Left renal cortex interstitium (tissue), 4 donors: Measurements from ENCODE around the gene SF3A2. TPM values are rescaled to one million over a fixed set of nuclear protein-coding genes. Genes with fewer than 3 reads are reported as not detected.
"Not testable (repeated sequence)": the region's sequence is repeated elsewhere in the genome, so short reads cannot be mapped to it uniquely, and the experiment has no call there.

Experiments
- DNase-seq, 4 donors: peaks; one replicate each; pipeline ENCODE4 v3.0.0-alpha.2; 2013; ENCODE audit warnings: low read depth in 4 of 4, low spot score in 2 of 4, missing footprints in 1 of 4
- polyA plus RNA-seq, 4 donors: library from polyadenylated mRNA; unstranded; fragments of 120-200 nt; gene quantifications; one replicate each; pipeline ENCODE4 v1.2.1, GENCODE V29; 2013; ENCODE audit not compliant: insufficient read length in 4 of 4

Gene SF3A2
- polyA plus RNA-seq, 4 donors = 55.3 to 92.4 (median 84.6) TPM

DNA sequence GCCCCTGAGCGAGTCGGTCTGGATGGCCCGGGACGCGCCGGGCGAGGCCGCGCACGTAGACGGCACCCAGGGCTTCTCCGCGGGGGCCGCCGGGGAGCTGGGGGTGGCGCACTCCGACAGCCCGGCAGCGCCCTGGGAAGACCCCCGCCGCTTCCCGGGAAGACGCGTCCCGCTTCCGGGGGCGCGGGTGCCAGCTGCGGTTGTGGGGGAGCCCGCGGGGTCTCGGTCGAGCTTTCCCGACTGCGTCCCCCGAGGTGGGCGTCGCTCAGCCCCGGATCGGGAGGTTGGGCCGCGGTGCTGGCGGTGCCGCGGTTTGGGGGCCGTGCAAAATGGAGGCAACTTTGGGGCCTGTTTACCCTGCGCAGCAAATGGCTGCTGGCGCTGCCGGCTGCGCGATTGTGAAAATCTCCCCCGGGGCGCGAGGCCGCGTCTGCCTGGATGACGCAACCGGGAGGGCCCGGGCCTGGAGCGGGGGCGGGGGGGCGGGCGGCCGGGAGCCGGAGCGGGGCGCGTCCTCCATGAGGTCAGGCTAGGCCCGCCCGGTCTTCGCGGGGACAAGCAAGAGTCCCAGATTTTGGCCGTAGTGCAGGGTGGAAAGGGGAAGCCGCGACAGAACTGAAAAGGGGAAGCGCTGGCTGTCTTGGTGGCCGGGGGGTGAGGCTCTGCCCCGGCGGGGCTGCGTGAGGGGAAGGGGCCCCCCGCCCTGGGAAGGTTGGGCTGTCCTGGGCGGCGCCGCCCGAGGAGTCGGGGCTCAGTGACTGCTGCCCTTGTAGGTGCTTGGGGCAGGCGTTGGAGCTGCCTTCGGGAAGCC, 34.0 kb downstream of the SF3A2 start:
- no peak for DNase-seq

DNA sequence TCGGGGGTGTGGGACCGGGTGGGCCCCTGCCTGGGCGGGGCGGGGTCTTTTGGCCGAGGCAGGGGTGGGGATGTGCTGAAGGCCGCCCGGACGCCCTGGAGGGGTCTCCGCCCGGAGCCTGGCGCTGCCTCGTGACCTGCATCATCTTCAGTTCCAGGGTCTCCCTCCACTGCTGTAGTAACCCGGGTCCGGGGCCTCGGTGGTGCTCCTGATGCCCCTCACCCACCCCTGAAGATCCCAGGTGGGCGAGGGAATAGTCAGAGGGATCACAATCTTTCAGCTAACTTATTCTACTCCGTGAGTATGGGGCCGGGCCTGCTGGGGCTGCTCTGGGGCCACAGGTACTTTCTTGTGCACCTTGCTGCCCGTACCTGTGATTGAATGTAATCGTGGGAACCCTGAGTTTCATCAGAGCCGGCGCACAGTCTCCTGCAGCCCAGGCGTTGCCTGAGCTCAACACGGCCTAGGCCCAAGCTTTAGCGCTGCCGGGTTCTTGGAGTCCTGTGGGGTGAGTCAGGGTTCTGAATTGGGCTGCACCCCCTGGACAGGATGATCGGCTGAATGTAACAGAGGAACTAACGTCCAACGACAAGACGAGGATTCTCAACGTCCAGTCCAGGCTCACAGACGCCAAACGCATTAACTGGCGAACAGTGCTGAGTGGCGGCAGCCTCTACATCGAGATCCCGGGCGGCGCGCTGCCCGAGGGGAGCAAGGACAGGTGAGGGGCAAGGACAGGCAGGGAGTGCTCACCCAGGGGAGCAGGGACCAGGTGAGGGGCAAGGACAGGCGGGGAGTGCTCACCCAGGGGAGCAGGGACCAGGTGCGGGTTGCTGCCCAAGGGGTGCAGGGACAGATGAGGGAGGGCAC, 34.8 kb downstream of the SF3A2 start:
- no peak for DNase-seq

DNA sequence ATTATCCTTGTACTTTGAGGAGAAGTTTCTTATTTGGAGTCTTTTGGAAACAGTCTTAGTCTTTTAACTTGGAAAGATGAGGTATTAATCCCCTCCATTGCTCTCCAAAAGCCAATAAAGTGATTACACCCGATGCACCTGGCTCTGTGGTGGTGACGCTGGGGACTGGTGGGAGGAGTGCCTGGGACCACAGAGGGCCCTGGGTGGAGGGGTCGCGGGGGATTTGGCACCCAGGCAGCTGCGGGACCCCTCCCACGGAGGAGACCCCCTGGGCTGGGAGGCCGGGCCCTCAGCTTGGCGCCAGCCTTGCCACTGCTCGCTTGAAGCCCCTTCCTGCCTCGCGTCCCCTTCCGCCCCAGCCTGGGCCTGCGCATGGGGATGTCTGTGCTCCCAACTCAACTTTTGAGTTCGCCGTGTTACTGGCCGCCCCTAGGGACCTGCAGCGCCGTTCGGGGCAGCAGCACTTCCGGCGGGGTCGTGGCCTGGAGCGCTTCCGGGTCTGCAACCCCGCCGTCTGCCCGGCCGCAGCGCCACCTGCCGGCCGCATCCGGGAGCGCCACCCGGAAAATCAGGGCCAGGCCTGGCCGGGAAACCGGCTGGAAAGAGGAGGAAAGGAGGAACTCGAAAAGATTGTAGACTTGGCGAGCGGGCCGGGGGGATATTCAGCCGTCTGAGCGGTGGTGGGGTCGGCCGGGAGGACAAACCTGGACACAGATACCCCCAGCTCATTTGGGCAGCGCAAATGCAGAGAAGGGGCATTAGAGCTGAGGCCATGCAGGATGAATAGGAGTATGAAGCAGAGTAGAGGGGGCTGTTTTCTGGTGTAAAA, 36.9 kb downstream of the SF3A2 start:
- no peak for DNase-seq

GRCh38 chr19:2274185-2274711, 37.6 kb downstream of the SF3A2 start:
- DNase-seq = no peak

DNA sequence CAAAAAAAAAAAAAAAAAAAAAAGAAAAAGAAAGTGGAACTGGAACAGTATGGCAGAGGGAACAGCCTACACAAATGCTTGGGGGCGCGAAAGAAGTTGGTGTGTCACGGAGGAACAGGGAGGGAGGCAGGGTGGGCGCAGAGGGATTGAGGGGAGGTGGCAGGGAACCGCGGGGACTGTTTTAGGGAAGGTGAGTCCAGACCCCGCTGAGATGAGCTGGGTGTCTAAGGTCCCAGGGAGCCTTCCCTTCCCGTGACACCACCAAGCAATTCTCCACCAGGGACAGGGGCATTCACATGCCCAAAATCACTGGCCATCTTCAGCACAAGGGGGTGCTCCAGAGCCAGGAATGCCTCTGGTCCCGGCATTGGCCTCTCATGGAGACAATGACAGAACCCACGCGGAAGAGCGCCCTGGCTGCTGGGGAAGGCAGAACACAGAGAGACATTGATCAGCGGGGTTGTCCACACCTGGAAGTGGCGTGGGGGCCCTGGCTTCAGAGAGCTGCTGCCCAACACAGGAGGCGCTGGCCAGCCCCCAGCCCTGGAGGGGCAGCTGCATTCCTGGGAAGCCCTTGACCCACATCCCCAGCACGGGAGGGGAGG, 38.4 kb downstream of the SF3A2 start:
- no peak for DNase-seq

- DNase-seq = no peak
These were observed 39.2 kb downstream of the SF3A2 start for GRCh38 chr19:2275588-2276428.

DNA sequence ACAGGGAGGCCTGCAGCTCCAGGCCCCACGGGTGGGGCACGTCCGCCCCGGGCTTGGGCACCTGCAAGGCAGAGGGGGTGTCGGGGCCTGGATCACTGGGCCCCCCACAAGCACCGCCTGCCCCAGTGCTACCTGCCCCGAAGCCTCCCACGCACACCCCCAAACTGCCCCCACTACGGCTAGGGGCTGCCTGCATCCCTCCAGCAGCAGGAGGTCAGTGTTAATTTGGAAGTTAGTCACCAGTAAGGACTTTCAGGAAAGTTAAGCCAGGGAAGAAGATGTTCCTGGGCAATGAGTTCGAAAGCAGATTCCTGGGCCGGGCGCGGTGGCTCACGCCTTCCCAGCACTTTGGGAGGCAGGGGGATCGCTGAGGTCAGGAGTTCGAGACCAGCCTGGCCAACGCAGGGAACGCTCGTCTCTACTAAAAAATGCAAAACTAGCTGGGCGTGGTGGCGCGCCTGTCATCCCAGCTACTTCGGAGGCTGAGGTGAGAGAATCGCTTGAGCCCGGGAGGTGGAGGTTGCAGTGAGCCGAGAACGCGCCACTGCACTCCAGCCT, 39.9 kb downstream of the SF3A2 start:
- no peak for DNase-seq

- DNase-seq = no peak
These were observed 40.5 kb downstream of the SF3A2 start for GRCh38 chr19:2277138-2277537.

GRCh38 chr19:2278459-2279158, 42.0 kb downstream of the SF3A2 start:
- no peak for DNase-seq

DNA sequence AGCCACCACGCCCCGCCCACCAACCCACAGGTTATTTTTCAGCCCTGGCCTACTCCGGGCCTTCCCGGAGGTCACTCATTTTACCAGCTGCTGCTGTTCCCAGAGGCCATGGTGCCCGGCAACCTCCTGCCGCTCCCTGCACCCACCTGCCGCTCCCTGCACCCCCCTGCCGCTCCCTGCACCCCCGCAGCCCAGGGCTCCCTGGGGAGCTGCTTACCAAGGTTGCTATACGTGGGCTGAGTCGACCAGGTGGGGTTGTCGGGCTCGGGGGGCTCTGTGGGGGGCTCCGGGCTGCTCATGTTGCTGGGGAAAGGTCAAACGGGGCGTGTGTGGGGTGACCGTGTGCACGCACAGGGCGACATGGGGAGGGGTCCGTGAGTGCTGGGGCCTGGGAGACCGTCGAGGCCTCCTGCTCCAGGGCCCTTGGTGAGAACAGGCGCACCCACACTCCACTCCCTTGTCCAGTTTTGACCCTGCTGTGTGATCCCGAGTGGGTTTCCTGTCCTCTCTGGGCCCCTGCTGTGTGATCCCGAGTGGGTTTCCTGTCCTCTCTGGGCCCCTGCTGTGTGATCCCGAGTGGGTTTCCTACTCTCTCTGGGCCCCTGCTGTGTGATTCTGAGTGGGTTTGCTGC, 44.1 kb downstream of the SF3A2 start:
- DNase-seq = no peak

DNA sequence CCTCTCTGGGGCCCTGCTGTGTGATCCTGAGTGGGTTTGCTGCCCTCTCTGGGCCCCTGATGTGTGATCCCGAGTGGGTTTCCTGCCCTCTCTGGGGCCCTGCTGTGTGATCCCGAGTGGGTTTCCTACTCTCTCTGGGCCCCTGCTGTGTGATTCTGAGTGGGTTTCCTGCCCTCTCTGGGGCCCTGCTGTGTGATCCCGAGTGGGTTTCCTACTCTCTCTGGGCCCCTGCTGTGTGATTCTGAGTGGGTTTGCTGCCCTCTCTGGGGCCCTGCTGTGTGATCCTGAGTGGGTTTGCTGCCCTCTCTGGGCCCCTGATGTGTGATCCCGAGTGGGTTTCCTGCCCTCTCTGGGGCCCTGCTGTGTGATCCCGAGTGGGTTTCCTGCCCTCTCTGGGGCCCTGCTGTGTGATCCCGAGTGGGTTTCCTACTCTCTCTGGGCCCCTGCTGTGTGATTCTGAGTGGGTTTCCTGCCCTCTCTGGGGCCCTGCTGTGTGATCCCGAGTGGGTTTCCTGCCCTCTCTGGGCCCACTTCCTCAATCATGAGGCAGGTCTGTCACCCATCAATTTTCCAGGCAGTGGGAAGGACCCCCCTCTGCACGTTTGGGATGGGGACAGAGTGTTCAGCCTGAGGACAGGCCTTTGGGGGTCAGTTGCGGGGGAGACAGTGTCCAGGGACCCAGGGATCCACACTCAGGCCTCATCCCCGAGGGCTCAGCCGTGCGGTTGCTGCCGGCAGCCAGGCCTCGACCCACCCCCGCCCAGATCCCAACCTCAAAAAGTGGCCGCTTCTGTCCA, 44.8 kb downstream of the SF3A2 start:
- not testable (repeated sequence) for DNase-seq

- no peak for DNase-seq
These were observed 45.6 kb downstream of the SF3A2 start, which contains the start of gene PEAK3 for GRCh38 chr19:2282062-2282861. PEAK3 (minus strand) TSS chr19:2282175; CDS start chr19:2280931, 1,244 bp downstream.

GRCh38 chr19:2282862-2283237, 46.2 kb downstream of the SF3A2 start:
- DNase-seq = no peak

DNA sequence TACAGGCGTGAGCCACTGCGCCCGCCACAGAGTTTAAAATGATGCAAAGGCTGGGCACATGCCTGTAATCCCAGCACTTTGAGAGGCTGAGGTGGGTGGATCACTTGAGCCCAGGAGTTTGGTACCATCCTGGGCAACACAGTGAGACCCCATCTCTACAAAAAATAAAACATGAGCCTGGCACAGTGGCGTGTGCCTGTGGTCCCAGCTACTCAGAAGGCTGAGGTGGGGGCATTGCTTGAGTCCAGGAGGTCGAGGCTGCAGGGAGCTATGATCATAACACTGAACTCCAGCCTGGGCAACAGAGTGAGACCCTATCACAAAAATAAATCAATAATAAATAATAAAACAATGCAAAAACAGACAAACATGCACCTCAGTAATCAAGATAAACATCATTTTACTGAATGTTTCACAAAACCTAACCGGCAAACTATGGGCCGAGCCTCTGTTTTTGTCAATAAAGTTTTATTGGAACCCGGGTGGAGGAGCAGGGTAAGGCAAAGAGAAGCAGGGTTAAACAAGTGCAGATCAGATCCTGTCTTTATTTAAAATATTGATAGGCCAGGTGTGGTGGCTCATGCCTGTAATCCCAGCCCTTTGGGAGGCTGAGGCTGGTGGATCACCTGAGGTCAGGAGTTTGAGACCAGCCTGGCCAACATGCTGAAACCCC, 47.3 kb downstream of the SF3A2 start:
- DNase-seq = no peak

DNA sequence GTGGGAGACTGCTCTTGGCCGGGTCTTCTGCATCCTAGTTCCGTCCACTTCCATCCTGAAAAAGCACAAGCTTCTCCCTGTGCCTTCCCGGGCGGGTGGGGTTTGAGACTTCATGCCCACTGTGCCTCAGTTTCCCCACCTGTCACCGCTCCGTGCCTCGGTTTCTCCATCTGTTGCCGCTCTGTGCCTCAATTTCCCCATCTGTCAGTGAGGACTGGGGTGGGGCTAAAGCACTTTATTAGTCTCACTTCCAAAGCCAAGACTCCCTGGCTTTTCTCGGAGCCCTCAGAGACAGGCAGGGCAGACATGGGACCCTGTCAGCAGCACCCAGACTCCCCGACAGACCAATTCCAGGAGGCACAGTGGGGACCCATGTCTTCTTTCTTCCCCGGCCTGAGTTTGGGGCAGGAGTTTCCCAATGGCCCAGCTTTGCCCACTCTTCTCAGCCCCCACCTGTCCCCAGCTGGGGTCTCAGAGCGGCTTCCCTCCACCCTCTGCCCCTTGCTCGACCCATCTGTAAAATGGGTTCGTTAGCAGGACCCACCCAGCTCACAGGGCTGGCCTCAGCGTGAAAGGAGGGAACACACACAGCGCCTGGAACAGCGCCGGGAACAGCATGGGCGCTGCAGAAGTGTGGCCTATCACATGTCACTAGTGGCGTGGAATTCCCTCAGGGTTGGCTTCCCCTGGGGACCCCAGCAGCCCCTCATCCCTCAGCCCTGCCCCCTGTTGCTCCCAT, 49.9 kb downstream of the SF3A2 start:
- DNase-seq = no peak
